ENCODE results near the gene STIM2. TPM values are rescaled to one million over a fixed set of nuclear protein-coding genes. Genes with fewer than 3 reads are reported as not detected.

The STIM2 gene
- total RNA-seq, 1 donor from 2014 or later, result 18.4 TPM

DNA sequence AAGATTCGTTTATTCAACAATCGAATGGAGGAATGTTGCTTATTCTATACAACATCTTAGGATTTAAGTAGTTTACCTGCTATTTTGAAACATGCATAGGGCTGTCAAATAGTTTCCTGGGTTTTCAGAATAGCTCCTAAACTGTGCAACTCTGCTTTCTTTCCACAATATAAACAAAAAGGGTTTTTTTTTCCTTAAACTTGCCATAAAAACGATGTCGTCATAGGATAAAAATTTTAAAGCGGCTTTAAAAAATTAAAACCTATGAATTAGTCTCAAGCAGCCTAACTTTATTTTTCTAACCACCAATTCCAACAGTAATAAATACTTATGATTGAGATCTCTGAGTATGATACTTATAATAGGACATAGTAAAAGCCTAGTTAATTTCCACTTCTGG, 21.6 kb upstream of the STIM2 start:
- Mint-ChIP-seq H3K4me1 (ENCODE audit: low read depth, unreplicated experiment) (peaks cover 2% of the 10 kb centered on the region), H3K4me3 (ENCODE audit: unreplicated experiment) (no peak overlapping the region), H3K9me3 (ENCODE audit: unreplicated experiment) (peaks cover 4% of the 10 kb centered on the region), H3K27ac (ENCODE audit: unreplicated experiment) (no peak overlapping the region), H3K36me3 (ENCODE audit: low read depth, unreplicated experiment) (no peaks in the 10 kb centered on the region), H3K27me3 (ENCODE audit: low read depth, unreplicated experiment) (no peaks in the 10 kb centered on the region)
- no peak for DNase-seq (ENCODE audit: low read depth)
- Histone ChIP-seq H3K4me1 (ENCODE audit: insufficient read depth, low read length) (peaks cover 4% of the 10 kb centered on the region), H3K4me2 (ENCODE audit: low read length) (no peak overlapping the region), H3K27ac (ENCODE audit: low read depth, low read length) (no peak overlapping the region), H3K27me3 (ENCODE audit: insufficient read depth, low read length) (no peaks in the 10 kb centered on the region), H3K4me3 (ENCODE audit: insufficient read depth, low read depth, low read length) (no peak overlapping the region), H2AFZ (ENCODE audit: low read depth, low read length) (no peak overlapping the region), H3K9me3 (ENCODE audit: insufficient read depth, low read depth, low read length) (no peaks in the 10 kb centered on the region), H3K9ac (ENCODE audit: low read length) (no peak overlapping the region), H3K79me2 (ENCODE audit: insufficient read depth, low read length) (no peaks in the 10 kb centered on the region), H3K36me3 (ENCODE audit: insufficient read depth, low read length) (no peaks in the 10 kb centered on the region), H4K20me1 (ENCODE audit: insufficient read depth, low read length) (no peaks in the 10 kb centered on the region)
- TF ChIP-seq, protein P1, sequence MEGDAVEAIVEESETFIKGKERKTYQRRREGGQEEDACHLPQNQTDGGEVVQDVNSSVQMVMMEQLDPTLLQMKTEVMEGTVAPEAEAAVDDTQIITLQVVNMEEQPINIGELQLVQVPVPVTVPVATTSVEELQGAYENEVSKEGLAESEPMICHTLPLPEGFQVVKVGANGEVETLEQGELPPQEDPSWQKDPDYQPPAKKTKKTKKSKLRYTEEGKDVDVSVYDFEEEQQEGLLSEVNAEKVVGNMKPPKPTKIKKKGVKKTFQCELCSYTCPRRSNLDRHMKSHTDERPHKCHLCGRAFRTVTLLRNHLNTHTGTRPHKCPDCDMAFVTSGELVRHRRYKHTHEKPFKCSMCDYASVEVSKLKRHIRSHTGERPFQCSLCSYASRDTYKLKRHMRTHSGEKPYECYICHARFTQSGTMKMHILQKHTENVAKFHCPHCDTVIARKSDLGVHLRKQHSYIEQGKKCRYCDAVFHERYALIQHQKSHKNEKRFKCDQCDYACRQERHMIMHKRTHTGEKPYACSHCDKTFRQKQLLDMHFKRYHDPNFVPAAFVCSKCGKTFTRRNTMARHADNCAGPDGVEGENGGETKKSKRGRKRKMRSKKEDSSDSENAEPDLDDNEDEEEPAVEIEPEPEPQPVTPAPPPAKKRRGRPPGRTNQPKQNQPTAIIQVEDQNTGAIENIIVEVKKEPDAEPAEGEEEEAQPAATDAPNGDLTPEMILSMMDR (IDR thresholded peaks at IDR 0.05; ENCODE audit: insufficient read depth, low read depth, low read length), result no peak
- TF ChIP-seq EZH2 (IDR thresholded peaks at IDR 0.05; ENCODE audit: insufficient read depth, low read length), result no peak
- FAIRE-seq, result no peak

DNA sequence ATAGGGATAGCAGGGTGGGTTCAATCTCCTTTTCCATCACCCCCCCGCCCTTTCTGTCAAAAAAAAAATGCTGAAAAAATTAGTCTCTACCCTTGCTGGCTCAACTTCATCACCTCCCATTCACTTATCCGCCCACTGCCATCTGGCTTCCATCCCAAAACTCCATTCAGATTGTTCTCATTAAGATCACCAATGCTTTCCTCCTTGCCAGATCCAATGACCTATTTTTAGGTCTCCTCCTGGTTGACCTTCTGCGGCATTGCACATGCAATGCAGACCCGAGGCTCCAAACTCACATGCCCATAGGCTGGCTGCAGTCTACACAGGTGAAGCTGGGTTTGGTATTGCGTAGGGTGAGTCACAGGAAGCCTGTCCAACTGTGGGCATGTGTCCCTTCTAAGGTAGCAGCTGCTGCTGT, 21.1 kb upstream of the STIM2 start:
- Histone ChIP-seq H3K9ac (ENCODE audit: low read length) (no peak overlapping the region), H3K27me3 (ENCODE audit: insufficient read depth, low read length) (no peaks in the 10 kb centered on the region), H3K4me3 (ENCODE audit: insufficient read depth, low read depth, low read length) (no peak overlapping the region), H3K4me1 (ENCODE audit: insufficient read depth, low read length) (peaks cover 4% of the 10 kb centered on the region), H3K27ac (ENCODE audit: low read depth, low read length) (no peak overlapping the region), H2AFZ (ENCODE audit: low read depth, low read length) (no peak overlapping the region), H3K36me3 (ENCODE audit: insufficient read depth, low read length) (no peaks in the 10 kb centered on the region), H3K79me2 (ENCODE audit: insufficient read depth, low read length) (no peaks in the 10 kb centered on the region), H3K4me2 (ENCODE audit: low read length) (peak overlapping the region; percentile 22), H3K9me3 (ENCODE audit: insufficient read depth, low read depth, low read length) (no peaks in the 10 kb centered on the region), H4K20me1 (ENCODE audit: insufficient read depth, low read length) (no peaks in the 10 kb centered on the region)
- Mint-ChIP-seq H3K4me3 (ENCODE audit: unreplicated experiment) (no peak overlapping the region), H3K4me1 (ENCODE audit: low read depth, unreplicated experiment) (peaks cover 2% of the 10 kb centered on the region), H3K27ac (ENCODE audit: unreplicated experiment) (no peak overlapping the region), H3K9me3 (ENCODE audit: unreplicated experiment) (peaks cover 1% of the 10 kb centered on the region), H3K36me3 (ENCODE audit: low read depth, unreplicated experiment) (no peaks in the 10 kb centered on the region), H3K27me3 (ENCODE audit: low read depth, unreplicated experiment) (no peaks in the 10 kb centered on the region)
- peak; percentile 56 for DNase-seq (ENCODE audit: low read depth)
- TF ChIP-seq EZH2 (IDR thresholded peaks at IDR 0.05; ENCODE audit: insufficient read depth, low read length), result no peak
- TF ChIP-seq, protein P1 (IDR thresholded peaks at IDR 0.05; ENCODE audit: insufficient read depth, low read depth, low read length), result no peak
- FAIRE-seq, result no peak

DNA sequence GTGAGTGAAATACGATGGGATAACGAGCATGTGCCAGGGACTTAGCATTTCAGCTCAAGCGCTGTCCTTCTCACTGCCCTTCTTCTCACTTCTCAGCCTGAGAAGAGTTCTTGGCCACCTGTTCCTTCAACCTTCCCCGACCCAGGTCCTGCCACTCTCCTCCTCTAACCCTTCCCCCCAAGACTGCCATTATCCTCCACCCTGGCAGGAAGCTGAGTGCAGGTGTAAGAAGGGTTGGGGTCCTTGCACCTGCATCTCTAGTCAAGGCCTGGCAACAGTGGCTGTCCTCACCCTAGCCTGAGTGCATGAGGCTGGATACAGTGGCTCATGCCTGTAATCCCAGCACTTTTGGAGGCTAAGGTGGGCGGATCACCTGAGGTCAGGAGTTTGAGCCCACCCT, 19.9 kb upstream of the STIM2 start:
- no peak overlapping the region for H2AFZ ChIP-seq (ENCODE audit: low read depth, low read length)
- no peaks in the 10 kb centered on the region for H3K9me3 Mint-ChIP-seq (ENCODE audit: unreplicated experiment)

More for the DNA sequence above, 19.9 kb upstream of the STIM2 start:
- DNase-seq (ENCODE audit: low read depth) (no peak), FAIRE-seq (no peak)
- peaks cover 2% of the 10 kb centered on the region for H3K4me1 Mint-ChIP-seq (ENCODE audit: low read depth, unreplicated experiment)
- no peak overlapping the region for H3K9ac ChIP-seq (ENCODE audit: low read length)
- no peaks in the 10 kb centered on the region for H3K27me3 Mint-ChIP-seq (ENCODE audit: low read depth, unreplicated experiment)
- H3K4me2 ChIP-seq (ENCODE audit: low read length), result no peak overlapping the region
- no peaks in the 10 kb centered on the region for H3K36me3 Mint-ChIP-seq (ENCODE audit: low read depth, unreplicated experiment)
- no peak overlapping the region for H3K4me3 Mint-ChIP-seq (ENCODE audit: unreplicated experiment)
- H3K4me1 ChIP-seq (ENCODE audit: insufficient read depth, low read length), result peaks cover 4% of the 10 kb centered on the region
- no peaks in the 10 kb centered on the region for H4K20me1 ChIP-seq (ENCODE audit: insufficient read depth, low read length)
- H3K36me3 ChIP-seq (ENCODE audit: insufficient read depth, low read length), result no peaks in the 10 kb centered on the region
- H3K27ac ChIP-seq (ENCODE audit: low read depth, low read length), result no peak overlapping the region
- no peak overlapping the region for H3K27ac Mint-ChIP-seq (ENCODE audit: unreplicated experiment)
- H3K4me3 ChIP-seq (ENCODE audit: insufficient read depth, low read depth, low read length), result no peak overlapping the region
- TF ChIP-seq, protein P1 (IDR thresholded peaks at IDR 0.05; ENCODE audit: insufficient read depth, low read depth, low read length), result no peak
- TF ChIP-seq EZH2 (IDR thresholded peaks at IDR 0.05; ENCODE audit: insufficient read depth, low read length), result no peak
- H3K79me2 ChIP-seq (ENCODE audit: insufficient read depth, low read length), result no peaks in the 10 kb centered on the region
- H3K27me3 ChIP-seq (ENCODE audit: insufficient read depth, low read length), result no peaks in the 10 kb centered on the region
- no peaks in the 10 kb centered on the region for H3K9me3 ChIP-seq (ENCODE audit: insufficient read depth, low read depth, low read length)

All from astrocyte (in vitro differentiated cells and primary cell).